Stimulated activated effector memory CD8-positive, alpha-beta T cell treated with anti-CD3 and anti-CD28 coated beads, Interleukin-12 subunit alpha, Interleukin-12 subunit beta, amount 100 ng/mL, for 72 hours (primary cell): Measurements from ENCODE around the gene GPI.
A peak's percentile ranks its signal among the peaks of the same experiment; 100 is the strongest.

Experiments used
- ATAC-seq: fragments of 150-1000 bp; cut with Tn5 transposase; 2 replicates; pipeline ENCODE4 v1.10.0; 2021
- DNase-seq, 2 donors: peaks; one replicate each; pipeline ENCODE4 v3.0.0; 2021 to 2022; ENCODE audit warnings: low spot score in 2 of 2
- H3K27ac Mint-ChIP-seq: one replicate; pipeline ENCODE4 v1.8.0; 2022; ENCODE audit warnings: mild to moderate bottlenecking, mixed read lengths
- H3K36me3 Mint-ChIP-seq: one replicate; pipeline ENCODE4 v1.8.0; 2022; ENCODE audit warnings: mild to moderate bottlenecking, mixed read lengths
- H3K4me1 Mint-ChIP-seq: one replicate; pipeline ENCODE4 v1.8.0; 2022; ENCODE audit warnings: mixed read lengths
- H3K4me3 Mint-ChIP-seq: one replicate; pipeline ENCODE4 v1.8.0; 2022; ENCODE audit warnings: mild to moderate bottlenecking, mixed read lengths
- H3K9me3 Mint-ChIP-seq: one replicate; pipeline ENCODE4 v1.8.0; 2022; ENCODE audit warnings: mixed read lengths

Gene GPI

DNA sequence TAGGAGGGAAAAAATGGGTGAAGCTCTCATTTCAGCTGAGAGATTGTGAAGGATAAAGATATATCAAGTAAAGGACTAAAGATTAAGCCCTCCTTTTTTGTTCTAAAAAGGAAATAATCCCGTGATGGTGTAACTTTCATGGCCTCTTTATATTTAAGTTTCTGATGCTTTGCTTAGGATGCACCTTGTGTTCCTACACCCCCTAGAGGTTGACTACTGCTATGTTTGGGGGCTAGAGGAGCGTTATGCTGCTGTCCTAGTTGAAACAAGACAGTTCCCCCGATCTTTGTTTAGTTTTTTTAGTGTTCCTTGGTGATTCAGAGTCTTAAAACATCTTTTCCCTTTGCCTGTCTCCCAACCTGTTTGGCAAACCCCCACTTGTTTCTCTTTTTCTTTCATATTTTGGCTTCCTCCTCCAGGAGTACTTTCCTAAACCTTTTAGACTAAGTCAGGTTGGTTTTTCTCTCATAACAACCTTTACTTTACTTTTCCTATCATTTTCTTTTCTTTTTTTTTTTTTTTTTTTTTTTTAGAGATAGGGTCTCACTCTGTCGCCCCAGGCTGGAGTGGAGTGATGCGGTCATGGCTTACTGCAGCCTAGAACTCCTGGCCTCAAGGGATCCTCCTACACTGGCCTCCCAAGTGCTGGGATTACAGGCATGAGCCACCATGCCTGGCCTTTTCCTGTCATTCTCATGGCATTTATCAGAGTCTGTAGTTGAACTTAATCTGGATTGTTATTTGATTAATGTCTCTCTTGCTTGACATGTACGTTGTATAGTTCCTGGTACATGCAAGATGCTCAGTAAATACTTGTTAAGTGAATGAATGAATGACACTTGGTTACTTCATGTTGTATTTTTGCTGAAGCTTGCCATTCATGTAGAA is 66.0 kb downstream of the GPI start:
- Mint-ChIP-seq H3K27ac (no peak overlapping the region), H3K36me3 (peaks cover 84% of the 10 kb centered on the region), H3K4me3 (peak overlapping the region; percentile 90), H3K4me1 (peaks cover 29% of the 10 kb centered on the region), H3K9me3 (no peaks in the 10 kb centered on the region)
- peak; percentile 61 for ATAC-seq
- DNase-seq = no peak

DNA sequence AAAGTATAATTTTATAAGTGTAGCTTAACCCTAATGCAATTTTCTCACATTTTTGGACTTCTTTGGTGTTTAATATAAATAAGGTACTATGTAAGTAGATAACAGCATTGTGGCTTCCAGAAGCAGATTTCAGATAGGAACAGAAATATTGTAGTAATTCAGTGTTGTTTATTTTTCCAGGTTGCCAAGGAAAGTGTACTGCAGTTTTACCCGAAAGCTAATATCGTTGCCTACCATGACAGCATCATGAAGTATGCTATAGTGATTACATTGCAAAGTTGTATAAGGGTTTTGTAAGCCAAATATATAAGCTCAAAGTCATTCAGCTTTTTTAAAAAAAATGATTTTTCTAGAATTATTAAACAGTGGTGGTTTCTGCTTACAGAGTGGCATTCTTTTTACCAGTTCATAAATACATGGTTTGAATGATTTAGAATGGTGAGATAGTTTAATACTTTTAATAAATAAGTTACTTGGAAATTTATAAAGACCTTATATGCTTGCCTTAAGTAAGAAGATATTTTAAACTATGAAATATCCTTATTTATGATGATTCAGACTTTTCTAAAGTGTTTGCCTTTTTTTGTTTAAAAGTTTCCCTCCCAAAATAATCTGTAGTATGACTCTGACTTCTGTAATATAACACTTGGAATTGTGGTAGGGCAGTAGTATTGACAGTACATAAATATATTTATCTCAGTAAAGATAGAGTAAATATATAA is 66.8 kb downstream of the GPI start:
- H3K9me3 Mint-ChIP-seq = no peaks in the 10 kb centered on the region
- peaks cover 86% of the 10 kb centered on the region for H3K36me3 Mint-ChIP-seq
- H3K27ac Mint-ChIP-seq = no peak overlapping the region
- no peak overlapping the region for H3K4me3 Mint-ChIP-seq
- ATAC-seq (no peak), DNase-seq (no peak)
- peaks cover 29% of the 10 kb centered on the region for H3K4me1 Mint-ChIP-seq

DNA sequence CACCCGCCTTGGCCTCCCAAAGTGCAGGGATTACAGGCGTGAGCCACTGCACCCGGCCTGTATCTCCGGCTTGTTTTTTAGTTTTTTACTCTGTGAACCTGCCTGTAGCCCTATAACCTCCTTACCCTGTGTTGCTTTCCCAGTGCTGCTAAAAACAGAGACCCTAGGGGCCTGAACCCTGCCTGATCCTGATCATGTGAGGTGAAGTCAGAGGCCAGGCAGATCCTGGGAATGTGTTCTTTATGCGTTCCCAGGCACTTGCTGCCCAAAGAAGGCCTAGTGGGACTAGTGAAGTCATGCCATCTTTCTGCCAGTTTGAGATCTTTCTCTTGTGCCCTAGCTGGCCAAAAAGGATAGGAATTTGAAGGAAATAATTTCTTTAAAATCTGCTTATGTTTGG is 67.8 kb downstream of the GPI start:
- peak overlapping the region; percentile 48 for H3K27ac Mint-ChIP-seq
- no peak overlapping the region for H3K4me3 Mint-ChIP-seq
- H3K4me1 Mint-ChIP-seq = peaks cover 27% of the 10 kb centered on the region

DNA sequence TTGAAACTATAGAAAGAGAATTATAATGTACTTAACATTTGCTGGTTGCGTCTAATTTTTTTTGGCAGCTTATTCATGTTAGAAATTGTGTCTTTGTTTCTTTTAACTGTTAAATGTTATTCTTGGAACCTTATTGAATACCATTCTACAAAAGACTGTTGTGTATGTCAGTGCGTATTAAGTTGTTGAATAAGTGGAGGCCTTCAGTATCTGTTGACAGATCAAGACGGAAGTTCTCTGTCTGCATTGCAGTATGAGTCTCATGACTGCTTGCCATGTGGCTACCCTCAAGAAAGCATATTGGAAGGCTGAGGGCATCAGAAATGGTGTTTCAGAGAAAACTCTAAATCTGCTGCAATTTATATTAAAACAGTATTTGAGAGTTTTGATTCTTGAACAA is 71.7 kb downstream of the GPI start:
- Mint-ChIP-seq H3K27ac (no peak overlapping the region), H3K4me1 (peaks cover 16% of the 10 kb centered on the region), H3K9me3 (no peaks in the 10 kb centered on the region), H3K36me3 (peaks cover 100% of the 10 kb centered on the region), H3K4me3 (no peak overlapping the region)
- DNase-seq = no peak
- no peak for ATAC-seq

More for the DNA sequence above, 67.8 kb downstream of the GPI start:
- Mint-ChIP-seq H3K36me3 (peaks cover 94% of the 10 kb centered on the region), H3K9me3 (no peaks in the 10 kb centered on the region)
- ATAC-seq (no peak), DNase-seq (no peak)

DNA sequence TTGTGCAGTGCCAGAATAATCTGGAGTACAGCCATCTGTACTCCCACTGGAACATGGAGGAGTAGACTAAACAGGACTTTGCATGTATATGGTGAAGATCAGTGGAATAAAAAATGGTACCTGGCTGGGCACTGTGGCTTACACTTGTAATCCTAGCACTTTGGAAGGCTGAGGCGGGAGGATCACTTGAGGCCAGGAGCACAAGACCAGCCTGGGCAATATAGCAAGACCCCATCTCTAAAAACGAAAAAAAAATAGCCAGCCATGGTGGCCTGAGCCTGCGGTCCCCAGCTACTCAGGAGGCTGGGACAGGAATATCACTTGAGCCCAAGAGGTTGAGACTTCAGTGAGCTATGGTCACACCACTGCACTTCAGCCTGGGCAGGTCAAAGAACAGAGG is 83.2 kb downstream of the GPI start:
- H3K36me3 Mint-ChIP-seq = peaks cover 100% of the 10 kb centered on the region
- no peaks in the 10 kb centered on the region for H3K9me3 Mint-ChIP-seq
- ATAC-seq (no peak), DNase-seq (no peak)
- no peak overlapping the region for H3K4me3 Mint-ChIP-seq
- H3K27ac Mint-ChIP-seq = peak overlapping the region; percentile 65
- H3K4me1 Mint-ChIP-seq = peaks cover 11% of the 10 kb centered on the region
